ENCODE results near the gene NLGN1.

GRCh38 chr3:174223626-174224025, 826.1 kb downstream of the NLGN1 start:
- TF ChIP-seq CTCF (IDR thresholded peaks at IDR 0.05) (no peak), EZH2 (IDR thresholded peaks at IDR 0.05) (no peak), EZH2phosphoT487 (IDR thresholded peaks at IDR 0.05) (no peak)
